Astrocyte of the cerebellum (primary cell): ENCODE data around the gene EOMES.

Source experiments
- DNase-seq: peaks from one replicate; pipeline ENCODE4 v3.0.0-alpha.2; 2011; ENCODE audit warnings: low read depth
- H3K4me3 ChIP-seq: 2 replicates; pipeline ENCODE4 v1.5.1; 2011; ENCODE audit warnings: mild to moderate bottlenecking, low read depth, low read length, moderate library complexity
- CTCF ChIP-seq: IDR thresholded peaks from 2 replicates; pipeline ENCODE4 v1.5.1; 2012; ENCODE audit warnings: low read length, low read depth, moderate library complexity, mild to moderate bottlenecking; ENCODE audit errors: missing control alignments
- in situ Hi-C: cut with HindIII; loops from 2 replicates; pipeline ENCODE4 v1.10.0; 2017; ENCODE audit warnings: low sequenced_read_pairs

EOMES gene

GRCh38 chr3:27746838-27747237 lies 24.7 kb upstream of the EOMES start:
- TF ChIP-seq CTCF = no peak
- no peak for DNase-seq
- no peak overlapping the region for H3K4me3 ChIP-seq
- in situ Hi-C loops = no loop called here

GRCh38 chr3:27740854-27741253 lies 18.7 kb upstream of the EOMES start:
- in situ Hi-C loops = no loop called here
- no peak for TF ChIP-seq CTCF
- H3K4me3 ChIP-seq = no peak overlapping the region
- no peak for DNase-seq

- H3K4me3 ChIP-seq = no peak overlapping the region
- no peak for DNase-seq
- in situ Hi-C loops = no loop called here
- TF ChIP-seq CTCF = no peak
Observed at GRCh38 chr3:27737091-27737490, 15.0 kb upstream of the EOMES start.

GRCh38 chr3:27730774-27731659 lies 8.9 kb upstream of the EOMES start:
- in situ Hi-C loops = no loop called here
- DNase-seq = no peak
- H3K4me3 ChIP-seq = no peak overlapping the region
- TF ChIP-seq CTCF = no peak

GRCh38 chr3:27729748-27730611 lies 7.9 kb upstream of the EOMES start:
- in situ Hi-C loops = loop anchor here (10.0 kb wide), 1 partner anchor 615 kb away; the partner anchor contains the start of genes AZI2 and ZCWPW2
- no peak for DNase-seq
- no peak for TF ChIP-seq CTCF
- no peak overlapping the region for H3K4me3 ChIP-seq

GRCh38 chr3:27729325-27729724 lies 7.2 kb upstream of the EOMES start:
- in situ Hi-C loops = loop anchor here (10.0 kb wide), 1 partner anchor 615 kb away; the partner anchor contains the start of genes AZI2 and ZCWPW2

More at GRCh38 chr3:27729325-27729724, 7.2 kb upstream of the EOMES start:
- TF ChIP-seq CTCF = no peak
- no peak overlapping the region for H3K4me3 ChIP-seq
- no peak for DNase-seq
